ENCODE results near the gene TRIP6.
"Not testable (repeated sequence)": the region's sequence is repeated elsewhere in the genome, so short reads cannot be mapped to it uniquely, and the experiment has no call there.

The TRIP6 gene

DNA sequence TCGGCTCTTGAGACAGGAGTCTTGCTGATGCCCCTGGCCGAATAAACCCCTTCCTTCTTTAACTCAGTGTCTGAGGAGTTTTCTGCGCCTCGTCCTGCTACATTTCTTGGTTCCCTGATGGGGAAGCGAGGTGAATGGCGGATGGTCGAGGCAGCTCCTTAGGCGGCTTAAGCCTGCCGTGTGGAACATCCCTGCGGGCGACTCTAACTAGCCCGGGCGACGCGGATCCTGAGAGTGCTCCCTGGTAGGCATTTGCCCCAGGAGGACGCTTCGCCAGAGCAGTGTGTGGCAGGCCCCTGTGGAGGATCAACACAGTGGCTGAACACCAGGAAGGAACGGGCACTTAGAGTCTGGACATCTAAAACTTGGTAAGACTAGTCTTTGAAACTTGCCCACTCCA, 27.8 kb upstream of the TRIP6 start:
- no peak for DNase-seq

DNA sequence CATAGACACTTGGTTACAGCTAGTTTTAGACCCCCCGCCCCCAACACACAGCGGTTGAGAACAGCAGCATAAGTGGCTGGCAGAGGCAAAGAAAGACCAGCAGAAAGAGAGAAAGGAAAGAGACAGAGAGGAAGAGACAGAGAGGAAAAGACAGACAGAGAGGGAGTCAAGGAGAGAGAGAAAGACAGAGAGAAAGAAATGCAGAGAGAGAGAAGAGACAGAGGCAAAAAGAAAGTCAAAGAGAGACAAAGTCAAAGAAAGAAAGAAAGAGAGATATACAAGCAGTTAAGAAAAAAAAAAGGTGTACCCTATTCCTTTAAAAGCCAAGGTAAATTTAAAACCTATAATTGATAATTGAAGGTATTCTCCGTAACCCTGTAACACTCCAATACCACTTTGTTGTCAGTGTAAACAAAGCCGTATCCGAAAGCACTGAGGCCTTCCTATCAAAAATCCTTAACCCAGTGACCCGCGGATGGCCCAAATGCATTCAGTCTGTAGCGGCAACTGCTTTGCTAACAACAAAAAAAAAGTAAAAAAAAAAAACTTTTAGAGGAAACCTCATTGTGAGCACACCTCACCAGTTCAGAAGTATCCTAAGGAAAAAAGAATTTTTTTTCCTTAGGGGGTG, 26.6 kb upstream of the TRIP6 start:
- no peak for DNase-seq

- DNase-seq, result no peak
Observed at GRCh38 chr7:100847360-100847759, 19.8 kb upstream of the TRIP6 start.

DNA sequence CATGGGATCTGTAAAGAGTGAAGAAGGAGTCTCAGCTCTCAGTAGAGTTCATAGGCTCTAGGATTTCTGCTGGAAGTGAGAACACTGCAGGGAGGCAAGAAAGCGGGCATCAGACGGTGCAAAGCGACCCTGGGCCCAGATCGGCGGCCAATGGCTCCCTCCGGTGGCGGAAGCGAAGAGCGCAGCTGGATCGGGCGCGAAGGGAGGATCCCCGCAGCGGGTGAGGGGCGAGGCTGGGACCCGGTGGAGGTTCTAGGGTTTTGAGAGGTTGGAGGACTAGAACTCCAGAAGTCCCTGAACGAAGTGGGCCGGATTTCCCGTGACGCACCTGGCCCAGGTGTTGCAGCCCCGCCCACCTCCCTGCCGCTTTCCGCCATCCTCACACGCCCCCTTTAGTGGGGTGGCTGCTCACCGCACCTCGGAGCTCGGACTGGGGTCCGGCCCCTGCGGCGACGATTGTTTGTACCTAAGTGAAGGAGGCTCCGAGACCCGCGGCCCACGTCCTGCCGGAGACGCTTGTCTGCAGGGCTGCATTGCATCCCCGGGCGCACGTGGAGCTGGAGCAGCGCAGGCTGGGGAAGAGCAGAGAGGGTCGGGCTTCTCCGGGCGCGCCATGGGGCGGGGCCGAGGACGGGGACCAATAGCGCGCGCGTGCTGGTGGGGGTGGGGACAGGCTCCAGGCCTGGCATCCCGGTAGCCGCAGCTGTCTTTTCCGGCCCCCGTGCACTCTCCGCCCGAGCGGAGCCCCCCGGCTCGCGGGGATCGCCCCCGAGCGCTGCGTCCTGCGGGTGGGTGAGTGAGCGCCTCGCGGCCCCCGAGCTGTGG, 14.9 kb upstream of the TRIP6 start, which contains the start of gene SLC12A9:
SLC12A9 (plus strand) TSS at position 666 of the 825 bp plus-strand sequence. CDS start 1,485 bp downstream, outside the sequence.
- peak; percentile 84 to 88 for DNase-seq

GRCh38 chr7:100854146-100854895, 12.9 kb upstream of the TRIP6 start:
- DNase-seq, result no peak

DNA sequence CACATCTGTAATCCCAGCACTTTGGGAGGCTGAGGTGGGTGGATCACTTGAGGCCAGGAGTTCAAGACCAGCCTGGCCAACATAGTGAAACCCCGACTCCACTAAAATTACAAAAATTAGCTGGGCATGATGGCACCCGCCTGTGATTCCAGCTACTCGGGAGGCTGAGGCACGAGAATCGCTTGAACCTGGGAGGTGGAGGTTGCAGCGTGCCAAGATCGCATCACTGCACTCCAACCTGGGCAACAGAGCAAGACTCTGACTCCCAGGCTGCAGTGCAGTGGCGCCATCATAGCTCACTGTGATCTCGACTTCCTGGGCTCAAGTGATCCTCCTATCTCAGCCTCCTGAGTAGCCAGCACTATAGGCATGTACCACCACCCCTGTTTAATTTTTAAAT, 12.3 kb upstream of the TRIP6 start:
- DNase-seq, result not testable (repeated sequence)

DNA sequence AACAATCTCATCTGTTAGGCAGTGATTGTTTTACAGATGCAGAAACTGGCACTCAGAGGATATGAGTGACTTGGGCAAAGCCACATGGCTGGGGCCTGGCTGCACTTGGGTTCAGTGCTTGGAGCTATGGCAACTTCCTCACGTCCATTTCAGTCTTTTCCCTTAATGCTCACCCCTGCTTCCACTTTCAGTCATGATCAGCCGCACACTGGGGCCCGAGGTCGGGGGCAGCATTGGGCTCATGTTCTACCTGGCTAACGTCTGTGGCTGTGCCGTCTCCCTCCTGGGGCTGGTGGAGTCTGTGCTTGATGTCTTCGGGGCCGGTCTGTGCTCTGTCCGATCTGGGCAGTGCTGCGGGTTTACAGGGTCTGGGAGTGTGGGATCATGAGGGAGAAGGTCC, 11.7 kb upstream of the TRIP6 start:
- DNase-seq, result no peak

- no peak for DNase-seq
Observed at GRCh38 chr7:100856871-100857282, 10.3 kb upstream of the TRIP6 start.

GRCh38 chr7:100859856-100860255, 7.3 kb upstream of the TRIP6 start:
- no peak for DNase-seq

DNA sequence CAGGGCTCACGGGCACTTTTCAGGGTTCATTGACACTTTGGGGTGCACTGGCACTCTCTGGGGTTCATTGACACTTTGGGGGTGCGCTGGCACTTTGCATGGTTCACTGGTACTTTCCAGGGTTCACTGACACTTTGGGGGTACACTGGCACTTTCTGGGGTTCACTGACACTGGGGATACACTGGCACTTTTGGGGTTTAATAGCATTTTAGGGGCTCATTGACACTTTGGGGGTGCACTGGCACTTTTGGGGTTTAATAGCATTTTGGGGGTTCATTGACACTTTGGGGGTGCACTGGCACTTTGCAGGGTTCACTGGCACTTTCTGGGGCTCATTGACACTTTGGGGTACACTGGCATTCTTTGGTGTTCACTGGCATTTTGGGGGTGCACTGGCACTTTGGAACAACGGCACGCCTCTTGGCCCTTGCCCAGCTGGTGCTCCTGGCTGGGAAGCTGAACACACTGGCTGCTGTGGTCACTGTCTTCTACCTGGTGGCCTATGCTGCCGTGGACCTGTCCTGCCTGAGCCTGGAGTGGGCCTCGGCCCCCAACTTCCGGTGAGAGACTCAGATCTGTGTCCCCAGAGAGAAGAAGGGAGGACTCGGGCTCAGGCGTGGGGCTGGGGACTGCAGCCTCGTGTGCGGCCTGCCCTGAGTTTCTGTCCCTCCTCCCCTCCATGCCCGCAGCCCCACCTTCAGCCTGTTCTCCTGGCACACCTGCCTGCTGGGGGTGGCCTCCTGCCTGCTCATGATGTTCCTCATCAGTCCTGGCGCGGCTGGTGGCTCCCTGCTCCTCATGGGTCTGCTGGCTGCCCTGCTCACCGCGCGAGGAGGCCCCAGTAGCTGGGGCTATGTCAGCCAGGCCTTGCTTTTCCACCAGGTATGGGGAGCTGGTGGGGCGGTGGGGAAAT, 6.2 kb upstream of the TRIP6 start:
- no peak for DNase-seq

DNA sequence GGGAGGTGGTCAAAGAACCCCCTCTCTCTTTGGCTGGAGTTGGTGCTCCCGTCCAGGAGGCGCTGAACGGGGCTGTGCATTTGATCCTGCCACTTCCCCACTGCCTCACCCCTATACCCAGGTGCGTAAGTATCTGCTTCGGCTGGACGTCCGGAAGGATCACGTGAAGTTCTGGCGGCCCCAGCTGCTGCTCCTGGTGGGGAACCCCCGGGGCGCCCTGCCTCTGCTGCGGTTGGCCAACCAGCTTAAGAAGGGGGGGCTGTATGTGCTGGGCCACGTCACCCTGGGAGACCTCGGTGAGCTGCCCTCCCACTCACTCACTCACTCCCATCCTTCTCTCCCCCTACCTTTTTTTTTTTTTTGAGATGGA, 5.6 kb upstream of the TRIP6 start:
- DNase-seq, result no peak

GRCh38 chr7:100863406-100863950, 3.7 kb upstream of the TRIP6 start:
- no peak for DNase-seq

GRCh38 chr7:100864263-100864845, 2.8 kb upstream of the TRIP6 start:
- no peak for DNase-seq

GRCh38 chr7:100865372-100865911, 1.7 kb upstream of the TRIP6 start:
- DNase-seq, result no peak

- DNase-seq, result no peak
Observed at GRCh38 chr7:100865938-100866728, 1.1 kb upstream of the TRIP6 start.

DNA sequence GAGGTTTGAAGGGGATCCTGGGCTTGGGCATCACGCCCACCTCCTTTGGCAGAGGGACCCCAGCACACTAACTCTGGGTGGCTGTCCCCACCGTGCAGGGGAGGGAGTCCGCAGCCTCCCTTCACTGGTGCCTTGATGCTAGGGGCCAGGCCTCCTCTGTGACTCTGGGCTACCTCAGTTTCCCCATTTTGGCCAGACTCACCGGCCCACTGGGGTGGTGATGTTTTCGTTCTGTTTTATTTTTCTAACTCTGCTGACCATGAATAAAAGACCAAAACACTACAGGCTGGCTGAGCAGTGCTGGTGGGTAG, 503 bp upstream of the TRIP6 start:
- no peak for DNase-seq

GRCh38 chr7:100867776-100868485, 744 bp downstream of the TRIP6 start:
- DNase-seq, result no peak

GRCh38 chr7:100873599-100874299, 6.6 kb downstream of the TRIP6 start:
- DNase-seq, result no peak

GRCh38 chr7:100874300-100874576, 7.1 kb downstream of the TRIP6 start:
- no peak for DNase-seq
